GM12864 (cell line): ENCODE data around the gene VPS26A.
"Not testable (repeated sequence)": the region's sequence is repeated elsewhere in the genome, so short reads cannot be mapped to it uniquely, and the experiment has no call there.

Experiments
- DNase-seq: peaks from one replicate; pipeline ENCODE4 v3.0.0-alpha.2; 2011; ENCODE audit warnings: low read depth
- H3K4me3 ChIP-seq: 2 replicates; pipeline ENCODE4 v1.5.1; 2011; ENCODE audit warnings: mild to moderate bottlenecking, low read depth, low read length, control low read depth
- CTCF ChIP-seq: IDR thresholded peaks from 2 replicates; pipeline ENCODE4 v1.5.1; 2011; ENCODE audit warnings: low read depth, mild to moderate bottlenecking, moderate library complexity, low read length, control low read depth, inconsistent platforms; ENCODE audit errors: missing control alignments

VPS26A gene

GRCh38 chr10:69124563-69125268, 738 bp downstream of the VPS26A start:
- no peak for TF ChIP-seq CTCF
- peak overlapping the region; percentile 91 for H3K4me3 ChIP-seq
- DNase-seq = peak; percentile 48

- TF ChIP-seq CTCF = no peak
- H3K4me3 ChIP-seq = peak overlapping the region; percentile 91; the same call in 1 of the 2 replicates
- no peak for DNase-seq
These were observed 1.6 kb downstream of the VPS26A start for GRCh38 chr10:69125554-69125953.

GRCh38 chr10:69130251-69130650, 6.3 kb downstream of the VPS26A start:
- no peak for TF ChIP-seq CTCF
- DNase-seq = no peak
- no peak overlapping the region for H3K4me3 ChIP-seq

GRCh38 chr10:69139961-69140360, 16.0 kb downstream of the VPS26A start:
- no peak overlapping the region for H3K4me3 ChIP-seq
- DNase-seq = no peak

GRCh38 chr10:69141304-69141703, 17.3 kb downstream of the VPS26A start:
- no peak for DNase-seq
- H3K4me3 ChIP-seq = no peak overlapping the region
- no peak for TF ChIP-seq CTCF

More at GRCh38 chr10:69139961-69140360, 16.0 kb downstream of the VPS26A start:
- TF ChIP-seq CTCF = no peak

- DNase-seq = not testable (repeated sequence)
These were observed 18.1 kb downstream of the VPS26A start for GRCh38 chr10:69142074-69142473.

GRCh38 chr10:69142983-69143382, 19.0 kb downstream of the VPS26A start:
- no peak for TF ChIP-seq CTCF
- DNase-seq = no peak

More at GRCh38 chr10:69142074-69142473, 18.1 kb downstream of the VPS26A start:
- H3K4me3 ChIP-seq = not testable (repeated sequence)

More at GRCh38 chr10:69142983-69143382, 19.0 kb downstream of the VPS26A start:
- no peak overlapping the region for H3K4me3 ChIP-seq
